Mesodermal cell (in vitro differentiated cells): ENCODE measurements around the gene LIM2.
A peak's percentile ranks its signal among the peaks of the same experiment; 100 is the strongest.
"Not testable (repeated sequence)": the region's sequence is repeated elsewhere in the genome, so short reads cannot be mapped to it uniquely, and the experiment has no call there.

Experiments
- H3K27ac ChIP-seq: 2 replicates; pipeline ENCODE4 v1.7.0; 2013; ENCODE audit warnings: mild to moderate bottlenecking, low read depth, low read length, moderate library complexity; ENCODE audit not compliant: severe bottlenecking
- H3K36me3 ChIP-seq: 2 replicates; pipeline ENCODE4 v1.7.1; 2013; ENCODE audit warnings: mild to moderate bottlenecking, low read length, moderate library complexity; ENCODE audit not compliant: control insufficient read depth, insufficient read depth
- H3K4me1 ChIP-seq: one replicate; pipeline ENCODE4 v1.7.1; 2013; ENCODE audit warnings: mild to moderate bottlenecking, low read length; ENCODE audit not compliant: insufficient read depth, control insufficient read depth, poor library complexity, severe bottlenecking
- H3K4me3 ChIP-seq: 2 replicates; pipeline ENCODE4 v1.7.0; 2013; ENCODE audit warnings: low read length, control low read depth, mild to moderate bottlenecking; ENCODE audit not compliant: insufficient read depth, poor library complexity, severe bottlenecking; ENCODE audit errors: extremely low read depth
- H3K9me3 ChIP-seq: 2 replicates; pipeline ENCODE4 v1.7.1; 2013; ENCODE audit warnings: mild to moderate bottlenecking, low read length, moderate library complexity; ENCODE audit not compliant: control insufficient read depth
- WGBS, 2 experiments: methylation state at CpG; one replicate each; pipeline ENCODE4 v1.1.5; 2013; ENCODE audit warnings: missing lambda C conversion rate in 2 of 2; ENCODE audit not compliant: insufficient coverage in 2 of 2; 5-methylcytosine and 5-hydroxymethylcytosine counted together

The LIM2 gene

DNA sequence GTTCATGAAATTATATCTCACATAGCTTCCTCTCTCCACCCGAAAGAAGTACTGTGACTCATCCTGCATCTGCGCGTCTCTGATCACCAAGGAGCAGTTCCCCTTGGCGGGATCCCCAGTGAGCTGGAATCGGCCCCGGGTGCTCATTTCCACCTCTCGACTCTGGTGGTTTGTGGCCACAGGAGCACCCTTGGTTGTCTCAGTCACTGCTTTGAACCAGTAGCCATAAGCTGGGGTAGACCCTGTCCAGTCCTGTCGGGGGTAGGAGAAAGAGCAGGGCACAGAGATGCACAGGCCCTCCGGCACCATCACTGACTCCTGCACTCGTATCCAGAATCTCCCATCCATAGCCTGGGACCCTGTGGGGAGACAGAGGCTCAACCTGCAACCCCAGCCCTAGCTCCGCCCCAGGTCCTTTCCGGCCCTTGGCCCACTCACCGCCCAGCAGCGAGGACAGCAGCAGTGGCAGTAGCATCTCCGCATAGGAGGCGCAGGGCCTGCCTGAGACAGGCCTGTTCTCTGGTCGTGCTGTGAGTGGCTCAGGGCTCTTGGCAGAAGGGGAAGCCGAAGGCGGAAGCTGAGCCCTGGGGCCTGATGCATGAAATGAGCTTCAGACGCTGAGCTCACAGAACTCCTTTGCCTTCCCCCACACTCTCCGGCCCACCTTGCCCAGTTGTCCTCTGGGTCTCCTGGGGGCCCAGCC is 29.5 kb upstream of the LIM2 start, which contains the start of gene SIGLEC10:
SIGLEC10 (minus strand) TSS at position 536 of the 703 bp plus-strand sequence; CDS start at position 475, 61 bp downstream.
- Histone ChIP-seq H3K9me3 (no peaks in the 10 kb centered on the region), H3K27ac (no peak within 1 kb of the TSS), H3K4me1 (no peaks in the 10 kb centered on the region), H3K36me3 (no peaks in the 10 kb centered on the region), H3K4me3 (no peak within 1 kb of the TSS)
- 86 to 87% methylated on average over 19 to 20 of the region's 21 CpGs for WGBS, 2 experiments

DNA sequence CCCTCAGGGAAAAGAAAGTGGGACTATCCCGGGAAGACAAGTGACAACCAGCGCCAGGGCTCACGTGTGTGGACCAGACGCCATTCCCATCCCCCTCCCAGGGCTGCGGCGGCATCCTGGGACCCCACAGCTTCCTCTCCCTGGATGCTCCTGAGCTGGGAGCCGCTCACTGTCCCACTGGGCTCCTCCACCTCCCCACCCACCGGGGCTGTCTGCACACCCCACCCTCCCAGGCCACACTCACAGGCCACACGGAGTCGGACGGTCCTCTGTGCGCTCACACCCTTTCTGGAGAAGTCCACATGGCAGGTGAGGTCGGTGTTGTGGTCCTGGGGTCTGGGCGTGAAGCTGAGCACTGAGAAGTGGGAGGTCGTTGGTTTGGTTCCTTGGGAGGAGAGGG is 28.6 kb upstream of the LIM2 start:
- WGBS, 2 experiments: 64 to 95% methylated on average over 3 to 5 of the region's 15 CpGs
- not testable (repeated sequence) for H3K4me3 ChIP-seq, H3K27ac ChIP-seq, H3K4me1 ChIP-seq, H3K9me3 ChIP-seq, H3K36me3 ChIP-seq

DNA sequence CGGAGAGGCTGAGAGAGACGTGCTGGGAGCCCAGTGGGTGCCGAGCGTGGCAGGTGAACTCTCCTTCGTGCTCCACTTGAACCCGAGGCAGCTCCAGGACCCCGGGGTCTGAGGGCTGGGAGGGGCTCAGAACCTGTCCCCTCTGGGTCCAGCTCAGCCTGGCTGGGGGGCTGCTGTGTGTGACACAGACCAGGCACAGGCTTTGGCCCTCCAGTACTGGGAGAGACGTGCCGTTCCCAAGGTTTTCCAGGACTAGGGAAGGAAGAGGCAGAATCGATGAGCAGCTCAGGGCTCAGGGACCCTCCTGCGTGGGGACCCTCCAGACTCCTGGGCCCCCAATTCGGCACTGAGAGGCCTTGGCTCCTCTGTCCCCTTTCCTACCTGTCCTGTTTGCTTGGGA is 27.4 kb upstream of the LIM2 start:
- Histone ChIP-seq H3K27ac (no peak overlapping the region), H3K4me1 (no peaks in the 10 kb centered on the region), H3K9me3 (no peaks in the 10 kb centered on the region), H3K36me3 (no peaks in the 10 kb centered on the region), H3K4me3 (no peak overlapping the region)
- WGBS, 2 experiments: 91 to 92% methylated on average over 7 to 9 of the region's 12 CpGs

DNA sequence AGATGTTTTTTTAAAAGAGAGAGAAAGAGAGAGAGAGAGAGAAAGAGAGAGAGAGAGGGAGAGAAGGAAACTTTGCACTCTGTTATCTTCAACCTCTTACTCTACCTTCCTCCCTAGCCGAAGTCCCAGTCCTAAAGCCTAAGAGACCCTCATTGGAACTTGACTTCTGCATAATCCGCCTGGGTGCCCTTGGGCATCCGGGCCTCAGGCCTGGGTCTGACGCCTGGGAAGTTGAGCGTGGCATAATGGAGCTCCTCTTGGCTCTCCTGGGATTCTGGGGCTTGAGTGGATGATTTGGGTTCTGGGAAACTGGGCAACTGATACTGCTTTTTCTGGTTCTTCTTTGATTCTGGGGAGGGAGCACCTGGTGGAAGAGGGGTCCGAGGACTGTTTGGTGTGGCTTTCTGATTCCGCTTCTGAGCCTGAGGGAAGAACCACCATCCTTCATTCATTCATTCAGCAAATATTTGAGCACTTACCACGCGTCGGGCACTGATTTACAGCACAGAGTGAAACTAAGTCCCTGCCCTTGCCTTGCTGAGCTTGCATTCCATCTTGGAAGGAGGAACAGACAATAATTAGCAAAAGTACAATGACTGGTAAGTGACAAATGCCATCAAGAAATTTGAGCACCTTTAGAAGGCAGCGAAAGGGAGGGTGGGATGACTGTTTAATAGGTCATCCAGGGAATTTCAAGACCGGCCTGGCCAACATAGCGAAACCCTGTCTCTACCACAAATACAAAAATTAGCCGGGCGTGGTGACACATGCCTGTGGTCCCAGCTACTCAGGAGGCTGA is 23.4 kb upstream of the LIM2 start:
- Histone ChIP-seq H3K27ac (no peak overlapping the region), H3K4me1 (peaks cover 6% of the 10 kb centered on the region), H3K9me3 (peaks cover 4% of the 10 kb centered on the region), H3K4me3 (no peak overlapping the region), H3K36me3 (no peaks in the 10 kb centered on the region)
- 88 to 98% methylated on average over 11 of the region's 15 CpGs for WGBS, 2 experiments

GRCh38 chr19:51407511-51408131 is 19.8 kb upstream of the LIM2 start:
- Histone ChIP-seq H3K4me3 (no peak overlapping the region), H3K4me1 (peaks cover 6% of the 10 kb centered on the region), H3K27ac (no peak overlapping the region), H3K9me3 (peaks cover 23% of the 10 kb centered on the region), H3K36me3 (no peaks in the 10 kb centered on the region)
- 70 to 80% methylated on average over 6 of the region's 6 CpGs for WGBS, 2 experiments

- H3K27ac ChIP-seq: no peak overlapping the region
- H3K4me3 ChIP-seq: no peak overlapping the region
- 95% methylated on average over 9 of the region's 9 CpGs for WGBS, 2 experiments
- peaks cover 44% of the 10 kb centered on the region for H3K9me3 ChIP-seq
- no peaks in the 10 kb centered on the region for H3K4me1 ChIP-seq
- H3K36me3 ChIP-seq: no peaks in the 10 kb centered on the region
Observed at GRCh38 chr19:51402117-51402516, 14.3 kb upstream of the LIM2 start.

DNA sequence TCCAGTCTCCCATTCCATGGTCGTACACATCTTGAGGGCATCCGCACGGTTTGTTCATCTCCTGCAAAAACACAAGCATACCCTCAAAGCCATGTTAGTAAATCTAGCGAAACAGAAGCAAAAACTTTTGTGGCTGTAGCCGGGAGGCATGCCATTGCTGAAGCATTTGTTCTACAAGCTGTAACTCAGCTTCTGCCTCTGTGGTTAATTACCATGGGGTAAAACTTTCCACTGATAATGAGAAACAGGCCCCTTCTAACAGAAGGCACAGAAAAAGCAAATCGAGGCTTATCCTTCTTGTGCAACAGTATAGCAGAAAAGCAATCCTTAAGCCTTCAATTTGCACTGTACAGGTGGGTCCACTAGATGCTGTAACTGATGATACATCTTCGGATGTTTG is 12.2 kb upstream of the LIM2 start:
- peaks cover 33% of the 10 kb centered on the region for H3K9me3 ChIP-seq
- not testable (repeated sequence) for H3K4me1 ChIP-seq, H3K36me3 ChIP-seq, H3K4me3 ChIP-seq, H3K27ac ChIP-seq
- 92 to 100% methylated on average over 5 to 6 of the region's 7 CpGs for WGBS, 2 experiments

GRCh38 chr19:51399231-51399630 is 11.5 kb upstream of the LIM2 start:
- no peak overlapping the region for H3K4me3 ChIP-seq
- H3K4me1 ChIP-seq: no peaks in the 10 kb centered on the region
- H3K27ac ChIP-seq: no peak overlapping the region
- WGBS, 2 experiments: 40% methylated on average over 1 of the region's 5 CpGs; no CpG with 5 or more reads in 1 of the 2 experiments
- no peaks in the 10 kb centered on the region for H3K36me3 ChIP-seq
- peaks cover 30% of the 10 kb centered on the region for H3K9me3 ChIP-seq

- H3K36me3 ChIP-seq: no peaks in the 10 kb centered on the region
- 65 to 71% methylated on average over 3 to 4 of the region's 7 CpGs for WGBS, 2 experiments
- no peaks in the 10 kb centered on the region for H3K4me1 ChIP-seq
- peaks cover 25% of the 10 kb centered on the region for H3K9me3 ChIP-seq
- peak overlapping the region; percentile 58 for H3K27ac ChIP-seq
- no peak overlapping the region for H3K4me3 ChIP-seq
Observed at GRCh38 chr19:51398096-51398704, 10.4 kb upstream of the LIM2 start.

GRCh38 chr19:51397453-51397852 is 9.7 kb upstream of the LIM2 start:
- H3K4me1 ChIP-seq, H3K4me3 ChIP-seq, H3K36me3 ChIP-seq: not testable (repeated sequence)
- 87 to 96% methylated on average over 9 of the region's 9 CpGs for WGBS, 2 experiments
- Histone ChIP-seq H3K27ac (peak overlapping the region; percentile 58), H3K9me3 (peaks cover 19% of the 10 kb centered on the region)
